K562 (cell line): Measurements from ENCODE around the gene INSYN2B. TPM values are rescaled to one million over a fixed set of nuclear protein-coding genes. Genes with fewer than 3 reads are reported as not detected.

ENCODE experiments used
- ATAC-seq: fragments of 200-7000 bp; cut with Tn5 transposase; 3 replicates; pipeline ENCODE4 v1.9.1; 2020; ENCODE audit warnings: moderate library complexity
- BruUV-seq: library from RNA; stranded (reverse); fragments of 400-500 nt; replicated peaks from 2 replicates; lab custom pipeline; 2021; lab: Mats Ljungman, UMichigan
- CTCF ChIA-PET: fragments of 300-600 bp; formaldehyde crosslinking; extraction: SDS; loops from one replicate; lab custom pipeline; 2021; ENCODE audit warnings: low intra/inter-chr PET ratio; lab: Yijun Ruan, JAX
- POLR2A ChIA-PET: fragments of 300-600, 350-650 bp; sonication (Branson Sonifier 250); formaldehyde crosslinking; extraction: SDS; loops from one replicate; lab custom pipeline; 2021; ENCODE audit warnings: antibody characterized with exemption, inconsistent platforms; lab: Yijun Ruan, JAX
- DNase-seq, 4 experiments: peaks; one replicate each; pipeline versions ENCODE4 v3.0.0 to v3.0.0-alpha.2; 2011 to 2018; ENCODE audit warnings: low spot score in 3 of 4, mixed read lengths in 3 of 4; ENCODE audit errors: extremely low read depth in 1 of 4
- FAIRE-seq: peaks from 2 replicates; lab custom pipeline; 2011; peaks lifted over from hg19 to GRCh38; lab: Jason Lieb, UNC
- H2AFZ ChIP-seq: 2 replicates; pipeline ENCODE4 v1.6.0; 2011; ENCODE audit warnings: low read depth, low read length, control low read depth, inconsistent platforms
- H3K27ac ChIP-seq: fragments of 200-600 bp; 3 replicates; pipeline ENCODE4 v1.8.0; 2011; ENCODE audit warnings: low read depth, mild to moderate bottlenecking, control low read depth, inconsistent platforms, low read length, moderate library complexity, mixed read lengths; ENCODE audit errors: extremely low read depth
- H3K27me3 ChIP-seq, 2 experiments: fragments of 300-600 bp in 1 of 2; 2 replicates in 1 of 2; 3 replicates in 1 of 2; pipeline versions ENCODE4 v1.6.0 to v1.8.0; 2011; ENCODE audit warnings: inconsistent platforms in 2 of 2, low read length in 2 of 2, mild to moderate bottlenecking in 1 of 2, mixed read lengths in 1 of 2, moderate library complexity in 1 of 2; ENCODE audit not compliant: control insufficient read depth in 2 of 2, insufficient read depth in 2 of 2
- H3K36me3 ChIP-seq: fragments of 300-600 bp; 3 replicates; pipeline ENCODE4 v1.8.0; 2011; ENCODE audit warnings: mild to moderate bottlenecking, low read length, inconsistent platforms; ENCODE audit not compliant: control insufficient read depth, insufficient read depth
- H3K4me1 ChIP-seq, 2 experiments: fragments of 200-600 bp in 1 of 2; replicated peaks in 1 of 2; 2 replicates in 1 of 2; 3 replicates in 1 of 2; pipeline versions ENCODE4 v1.5.1 to v1.8.0; 2011; ENCODE audit warnings: inconsistent platforms in 2 of 2, low read length in 2 of 2, mild to moderate bottlenecking in 1 of 2, mixed read lengths in 1 of 2, moderate library complexity in 1 of 2; ENCODE audit not compliant: control insufficient read depth in 2 of 2, insufficient read depth in 2 of 2
- H3K4me2 ChIP-seq: 2 replicates; pipeline ENCODE4 v1.6.1; 2011; ENCODE audit warnings: low read length, control low read depth, inconsistent platforms, mixed read lengths; ENCODE audit not compliant: insufficient read depth
- H3K4me3 ChIP-seq: fragments of 200-600 bp; sonication (generic), shearing (Covaris generic); 2 replicates; pipeline ENCODE4 v1.5.1; 2016; ENCODE audit warnings: control low read depth, inconsistent platforms
- H3K79me2 ChIP-seq: fragments of 200-600 bp; 3 replicates; pipeline ENCODE4 v1.8.0; 2011; ENCODE audit warnings: low read length, inconsistent platforms; ENCODE audit not compliant: control insufficient read depth, insufficient read depth
- H3K9ac ChIP-seq, 2 experiments: 2 replicates each; pipeline versions ENCODE4 v1.6.0 to v1.6.1; 2011; ENCODE audit warnings: low read depth in 2 of 2, low read length in 2 of 2, control low read depth in 1 of 2, inconsistent platforms in 1 of 2, mild to moderate bottlenecking in 1 of 2, mixed read lengths in 1 of 2; ENCODE audit not compliant: insufficient read depth in 1 of 2
- H3K9me1 ChIP-seq: one replicate; pipeline ENCODE4 v1.6.0; 2011; ENCODE audit warnings: inconsistent platforms, mild to moderate bottlenecking, low read length, moderate library complexity; ENCODE audit not compliant: control insufficient read depth, insufficient read depth
- H3K9me3 ChIP-seq: replicated peaks from 2 replicates; pipeline ENCODE4 v1.5.1; 2011; ENCODE audit warnings: low read depth, low read length, inconsistent platforms; ENCODE audit not compliant: control insufficient read depth, insufficient read depth
- H4K20me1 ChIP-seq: replicated peaks from 2 replicates; pipeline ENCODE4 v1.6.1; 2011; ENCODE audit warnings: low read length, inconsistent platforms, mixed read lengths; ENCODE audit not compliant: control insufficient read depth, insufficient read depth
- CBFA2T3 ChIP-seq: fragments of 450-650 bp; IDR thresholded peaks from 2 replicates; pipeline ENCODE4 v1.6.1; 2017
- ETV6 ChIP-seq, 3 experiments: fragments of 150-350 bp in 1 of 3; sonication (generic) in 1 of 3; formaldehyde crosslinking in 1 of 3; IDR thresholded peaks; 2 replicates each; pipeline versions ENCODE4 v1.6.1 to v1.8.0; 2014 to 2022; ENCODE audit warnings: borderline replicate concordance in 2 of 3, low read depth in 2 of 3, antibody characterized with exemption in 1 of 3, low read length in 1 of 3, mild to moderate bottlenecking in 1 of 3, missing genetic modification reagents in 1 of 3
- PRMT5 ChIP-seq: sonication (generic); formaldehyde crosslinking; IDR thresholded peaks from 2 replicates; pipeline ENCODE4 v1.5.0; 2020; ENCODE audit warnings: missing genetic modification reagents
- RBBP5 ChIP-seq: fragments of 200-600 bp; sonication (generic); IDR thresholded peaks from 2 replicates; pipeline ENCODE4 v1.6.1; 2012; ENCODE audit warnings: borderline replicate concordance, mild to moderate bottlenecking, low read length, control low read depth, inconsistent platforms; ENCODE audit not compliant: insufficient read depth, poor library complexity, severe bottlenecking
- SMARCE1 ChIP-seq: fragments of 450-650 bp; IDR thresholded peaks from 2 replicates; pipeline ENCODE4 v1.7.1; 2016; ENCODE audit warnings: mild to moderate bottlenecking
- ZNF175 ChIP-seq: fragments of 200-800 bp; sonication (Bioruptor generic); IDR thresholded peaks from 2 replicates; pipeline ENCODE4 v1.6.1; 2016; ENCODE audit warnings: low read depth, mild to moderate bottlenecking, missing genetic modification characterization, missing compliant biosample characterization
- in situ Hi-C: fragments of 300-500 bp; cut with MboI; formaldehyde crosslinking; loops from 4 replicates; pipeline ENCODE4 v1.15.0; 2018; ENCODE audit warnings: inconsistent platforms, mixed read lengths
- intact Hi-C: fragments of 100-400 bp; cut with micrococcal nuclease; formaldehyde crosslinking; loops from 2 replicates; pipeline ENCODE4 v1.14.2; 2022
- polyA plus RNA-seq, 8 experiments: library from polyadenylated mRNA; depleted of rRNA in 4 of 8; stranded (reverse) in 5 of 8; unstranded in 3 of 8; fragments of >200 nt; fragmentation: Nextera tagmentation in 2 of 8; fragmentation: Illumina TruSeq in 1 of 8; extraction: Ambion mirVana in 2 of 8; extraction: Trizol in 1 of 8; gene quantifications; 2 replicates each; pipeline versions ENCODE4 v1.2.1 to v1.2.3, GENCODE V29; 2011 to 2014; ENCODE audit warnings: inconsistent platforms in 1 of 8, missing spikeins in 1 of 8
- total RNA-seq, 7 experiments: library from RNA; depleted of rRNA in 6 of 7; stranded (reverse); fragments of >200 nt in 6 of 7; fragmentation: Illumina TruSeq in 2 of 7; extraction: Trizol in 2 of 7; gene quantifications; 2 replicates each; pipeline versions ENCODE4 v1.2.1 to v1.2.3, GENCODE V29; 2011 to 2021; ENCODE audit warnings: low replicate concordance in 1 of 7
- TF ChIP-seq, protein P1 (sequence below), 2 experiments: fragments of 450-650 bp; IDR thresholded peaks; 2 replicates each; pipeline ENCODE4 v1.6.1; 2016; ENCODE audit warnings: mild to moderate bottlenecking in 2 of 2, borderline replicate concordance in 1 of 2, low read depth in 1 of 2, moderate library complexity in 1 of 2
- TF ChIP-seq, protein P2 (sequence below): fragments of 250-450 bp; sonication (Bioruptor Pico); IDR thresholded peaks from 2 replicates; pipeline ENCODE4 v1.8.0; 2022; ENCODE audit warnings: inconsistent platforms, mild to moderate bottlenecking, moderate library complexity, borderline replicate concordance
- TF ChIP-seq, protein P3 (sequence below): fragments of 250-450 bp; sonication (Bioruptor Pico); IDR thresholded peaks from 2 replicates; pipeline ENCODE4 v1.8.0; 2021; ENCODE audit warnings: moderate library complexity, mild to moderate bottlenecking, inconsistent platforms
- TF ChIP-seq, protein P4 (sequence below): IDR thresholded peaks from 2 replicates; pipeline ENCODE4 v1.6.1; 2011; ENCODE audit warnings: borderline replicate concordance, low read depth, mild to moderate bottlenecking, moderate library complexity, low read length; ENCODE audit not compliant: insufficient read depth, poor library complexity, severe bottlenecking

The INSYN2B gene
- total and polyA plus RNA-seq, 9 of the 15 experiments (the other 6 are each of a cell fraction or from before 2014, with no cell fraction given) = not detected

DNA sequence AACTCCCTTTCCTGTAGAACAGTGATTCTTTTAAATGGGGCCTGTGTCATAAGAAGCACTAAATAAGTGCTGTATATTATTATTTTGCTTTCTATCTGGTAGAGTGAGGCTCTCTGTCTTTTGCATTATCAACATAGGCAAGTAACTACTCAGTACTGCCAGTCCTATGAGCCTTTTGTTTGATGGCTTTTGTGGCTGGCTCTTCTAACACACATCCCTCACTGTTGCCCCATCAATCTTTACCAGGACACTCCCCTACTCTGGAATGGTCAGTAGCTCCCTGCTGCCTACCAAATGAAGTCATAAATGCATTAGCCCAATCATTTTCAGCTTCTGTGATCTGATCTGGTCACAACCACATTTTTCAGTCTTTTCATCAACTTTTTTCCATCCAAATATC, 137.6 kb downstream of the INSYN2B start:
- Histone ChIP-seq H3K9me1 (no peaks in the 10 kb centered on the region), H3K4me3 (no peak overlapping the region), H3K9me3 (no peaks in the 10 kb centered on the region), H4K20me1 (no peaks in the 10 kb centered on the region), H3K4me2 (no peak overlapping the region), H3K79me2 (no peaks in the 10 kb centered on the region), H3K27me3 (no peaks in the 10 kb centered on the region), H2AFZ (no peak overlapping the region), H3K36me3 (no peaks in the 10 kb centered on the region), H3K9ac (no peak overlapping the region), H3K4me1 (no peaks in the 10 kb centered on the region), H3K27ac (no peak overlapping the region)
- FAIRE-seq (no peak), ATAC-seq (no peak), DNase-seq (no peak)
- intact Hi-C loops (no loop called here), in situ Hi-C loops (no loop called here)
- ChIA-PET POLR2A (no interaction called here), CTCF (no interaction called here)
- no TSS peak for BruUV-seq
- TF ChIP-seq, protein P1, sequence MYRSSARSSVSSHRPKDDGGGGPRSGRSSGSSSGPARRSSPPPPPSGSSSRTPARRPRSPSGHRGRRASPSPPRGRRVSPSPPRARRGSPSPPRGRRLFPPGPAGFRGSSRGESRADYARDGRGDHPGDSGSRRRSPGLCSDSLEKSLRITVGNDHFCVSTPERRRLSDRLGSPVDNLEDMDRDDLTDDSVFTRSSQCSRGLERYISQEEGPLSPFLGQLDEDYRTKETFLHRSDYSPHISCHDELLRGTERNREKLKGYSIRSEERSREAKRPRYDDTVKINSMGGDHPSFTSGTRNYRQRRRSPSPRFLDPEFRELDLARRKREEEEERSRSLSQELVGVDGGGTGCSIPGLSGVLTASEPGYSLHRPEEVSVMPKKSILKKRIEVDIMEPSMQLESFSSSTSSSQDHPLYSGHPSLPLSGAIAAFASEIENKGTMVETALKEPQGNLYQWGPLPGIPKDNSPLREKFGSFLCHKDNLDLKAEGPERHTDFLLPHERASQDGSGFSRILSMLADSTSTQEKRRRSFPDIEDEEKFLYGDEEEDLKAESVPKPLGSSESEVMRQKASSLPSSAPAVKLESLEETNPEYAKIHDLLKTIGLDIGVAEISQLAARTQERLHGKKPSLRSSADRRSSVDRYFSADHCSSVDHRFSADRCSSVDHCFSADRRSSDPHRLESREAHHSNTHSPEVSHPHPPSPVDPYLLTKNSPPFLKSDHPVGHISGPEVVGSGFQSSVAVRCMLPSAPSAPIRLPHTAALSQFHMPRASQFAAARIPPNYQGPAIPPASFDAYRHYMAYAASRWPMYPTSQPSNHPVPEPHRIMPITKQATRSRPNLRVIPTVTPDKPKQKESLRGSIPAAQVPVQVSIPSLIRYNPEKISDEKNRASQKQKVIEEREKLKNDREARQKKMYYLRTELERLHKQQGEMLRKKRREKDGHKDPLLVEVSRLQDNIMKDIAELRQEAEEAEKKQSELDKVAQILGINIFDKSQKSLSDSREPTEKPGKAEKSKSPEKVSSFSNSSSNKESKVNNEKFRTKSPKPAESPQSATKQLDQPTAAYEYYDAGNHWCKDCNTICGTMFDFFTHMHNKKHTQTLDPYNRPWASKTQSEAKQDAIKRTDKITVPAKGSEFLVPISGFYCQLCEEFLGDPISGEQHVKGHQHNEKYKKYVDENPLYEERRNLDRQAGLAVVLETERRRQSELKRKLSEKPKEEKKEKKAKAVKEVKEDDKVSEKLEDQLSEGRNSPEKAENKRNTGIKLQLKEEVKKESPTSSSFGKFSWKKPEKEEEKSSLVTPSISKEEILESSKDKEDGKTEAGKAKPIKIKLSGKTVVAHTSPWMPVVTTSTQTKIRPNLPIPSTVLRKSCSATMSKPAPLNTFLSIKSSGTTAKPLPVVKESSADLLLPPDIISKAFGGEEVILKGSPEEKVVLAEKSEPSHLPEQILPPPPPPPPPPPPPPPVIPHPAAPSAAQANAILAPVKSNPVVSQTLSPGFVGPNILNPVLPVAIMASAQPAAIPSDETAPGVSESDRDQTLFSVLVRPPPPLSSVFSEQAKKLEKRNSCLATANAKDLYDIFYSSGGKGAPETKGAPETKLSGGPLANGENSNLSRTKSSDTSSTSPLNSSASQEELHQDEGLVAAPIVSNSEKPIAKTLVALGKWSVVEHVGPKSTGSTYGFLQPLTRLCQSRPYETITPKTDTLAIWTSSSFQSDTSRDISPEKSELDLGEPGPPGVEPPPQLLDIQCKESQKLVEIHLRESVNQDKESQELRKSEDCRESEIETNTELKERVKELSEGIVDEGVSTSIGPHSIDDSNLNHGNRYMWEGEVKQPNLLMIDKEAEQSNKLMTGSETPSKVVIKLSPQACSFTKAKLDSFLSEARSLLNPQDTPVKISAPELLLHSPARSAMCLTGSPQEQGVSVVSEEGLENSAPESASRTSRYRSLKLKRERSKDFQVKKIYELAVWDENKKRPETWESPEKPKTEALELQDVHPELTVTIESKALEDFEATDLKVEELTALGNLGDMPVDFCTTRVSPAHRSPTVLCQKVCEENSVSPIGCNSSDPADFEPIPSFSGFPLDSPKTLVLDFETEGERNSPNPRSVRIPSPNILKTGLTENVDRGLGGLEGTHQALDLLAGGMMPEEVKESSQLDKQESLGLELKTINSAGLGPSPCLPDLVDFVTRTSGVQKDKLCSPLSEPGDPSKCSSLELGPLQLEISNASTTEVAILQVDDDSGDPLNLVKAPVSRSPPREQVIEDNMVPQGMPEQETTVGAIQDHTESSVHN (IDR thresholded peaks at IDR 0.05; ENCODE audit: borderline replicate concordance in 1 of 2, low read depth in 1 of 2) = no peak
- TF ChIP-seq ETV6 (IDR thresholded peaks at IDR 0.05; ENCODE audit: borderline replicate concordance in 1 of 2, low read depth in 2 of 2, low read length in 1 of 2) (no peak), ETV6 (CRISPR knock-in tag; IDR thresholded peaks at IDR 0.05; ENCODE audit: borderline replicate concordance) (no peak), ZNF175 (CRISPR knock-in tag) (no peak), SMARCE1 (no peak), RBBP5 (no peak), PRMT5 (no peak), CBFA2T3 (no peak)
- TF ChIP-seq, protein P2, sequence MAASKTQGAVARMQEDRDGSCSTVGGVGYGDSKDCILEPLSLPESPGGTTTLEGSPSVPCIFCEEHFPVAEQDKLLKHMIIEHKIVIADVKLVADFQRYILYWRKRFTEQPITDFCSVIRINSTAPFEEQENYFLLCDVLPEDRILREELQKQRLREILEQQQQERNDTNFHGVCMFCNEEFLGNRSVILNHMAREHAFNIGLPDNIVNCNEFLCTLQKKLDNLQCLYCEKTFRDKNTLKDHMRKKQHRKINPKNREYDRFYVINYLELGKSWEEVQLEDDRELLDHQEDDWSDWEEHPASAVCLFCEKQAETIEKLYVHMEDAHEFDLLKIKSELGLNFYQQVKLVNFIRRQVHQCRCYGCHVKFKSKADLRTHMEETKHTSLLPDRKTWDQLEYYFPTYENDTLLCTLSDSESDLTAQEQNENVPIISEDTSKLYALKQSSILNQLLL = no peak
- TF ChIP-seq, protein P3, sequence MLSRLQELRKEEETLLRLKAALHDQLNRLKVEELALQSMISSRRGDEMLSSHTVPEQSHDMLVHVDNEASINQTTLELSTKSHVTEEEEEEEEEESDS (CRISPR knock-in tag) = no peak
- TF ChIP-seq, protein P4, sequence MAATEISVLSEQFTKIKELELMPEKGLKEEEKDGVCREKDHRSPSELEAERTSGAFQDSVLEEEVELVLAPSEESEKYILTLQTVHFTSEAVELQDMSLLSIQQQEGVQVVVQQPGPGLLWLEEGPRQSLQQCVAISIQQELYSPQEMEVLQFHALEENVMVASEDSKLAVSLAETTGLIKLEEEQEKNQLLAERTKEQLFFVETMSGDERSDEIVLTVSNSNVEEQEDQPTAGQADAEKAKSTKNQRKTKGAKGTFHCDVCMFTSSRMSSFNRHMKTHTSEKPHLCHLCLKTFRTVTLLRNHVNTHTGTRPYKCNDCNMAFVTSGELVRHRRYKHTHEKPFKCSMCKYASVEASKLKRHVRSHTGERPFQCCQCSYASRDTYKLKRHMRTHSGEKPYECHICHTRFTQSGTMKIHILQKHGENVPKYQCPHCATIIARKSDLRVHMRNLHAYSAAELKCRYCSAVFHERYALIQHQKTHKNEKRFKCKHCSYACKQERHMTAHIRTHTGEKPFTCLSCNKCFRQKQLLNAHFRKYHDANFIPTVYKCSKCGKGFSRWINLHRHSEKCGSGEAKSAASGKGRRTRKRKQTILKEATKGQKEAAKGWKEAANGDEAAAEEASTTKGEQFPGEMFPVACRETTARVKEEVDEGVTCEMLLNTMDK = no peak
